Ishikawa (cell line): ENCODE results near the gene COL24A1.

Experiments used
- CEBPB ChIP-seq: IDR thresholded peaks from 2 replicates; pipeline ENCODE4 v1.6.1; 2012
- CREB1 ChIP-seq: IDR thresholded peaks from 2 replicates; pipeline ENCODE4 v1.6.1; 2012; ENCODE audit warnings: low read depth
- EGR1 ChIP-seq: IDR thresholded peaks from 2 replicates; pipeline ENCODE4 v1.6.1; 2012
- EP300 ChIP-seq: IDR thresholded peaks from 2 replicates; pipeline ENCODE4 v1.6.1; 2012; ENCODE audit warnings: borderline replicate concordance
- FOXM1 ChIP-seq: IDR thresholded peaks from 2 replicates; pipeline ENCODE4 v1.6.1; 2012; ENCODE audit warnings: low read depth, borderline replicate concordance
- MAX ChIP-seq: IDR thresholded peaks from 2 replicates; pipeline ENCODE4 v1.6.1; 2012
- NFIC ChIP-seq: IDR thresholded peaks from 2 replicates; pipeline ENCODE4 v1.6.1; 2012
- RAD21 ChIP-seq: IDR thresholded peaks from 2 replicates; pipeline ENCODE4 v1.6.1; 2012; ENCODE audit warnings: low read depth
- REST ChIP-seq: IDR thresholded peaks from 2 replicates; pipeline ENCODE4 v1.6.1; 2012; ENCODE audit warnings: low read depth, mild to moderate bottlenecking
- TAF1 ChIP-seq: IDR thresholded peaks from 2 replicates; pipeline ENCODE4 v1.6.1; 2012; ENCODE audit warnings: low read depth, mild to moderate bottlenecking
- TCF12 ChIP-seq: IDR thresholded peaks from 2 replicates; pipeline ENCODE4 v1.6.1; 2012; ENCODE audit warnings: low read depth
- TEAD4 ChIP-seq: IDR thresholded peaks from 2 replicates; pipeline ENCODE4 v1.6.1; 2012
- USF1 ChIP-seq: IDR thresholded peaks from 2 replicates; pipeline ENCODE4 v1.6.1; 2012
- YY1 ChIP-seq: IDR thresholded peaks from 2 replicates; pipeline ENCODE4 v1.6.1; 2012; ENCODE audit warnings: low read depth
- ZBTB7A ChIP-seq: IDR thresholded peaks from 2 replicates; pipeline ENCODE4 v1.6.1; 2012; ENCODE audit warnings: low read depth

Gene COL24A1

GRCh38 chr1:86061551-86061990 is 95.0 kb downstream of the COL24A1 start:
- TF ChIP-seq CEBPB (no peak), REST (no peak), TAF1 (no peak), RAD21 (no peak), YY1 (no peak), TEAD4 (no peak), NFIC (no peak), EGR1 (no peak), TCF12 (no peak)

- no peak for TF ChIP-seq MAX
Measured at GRCh38 chr1:86054396-86054795, 102.2 kb downstream of the COL24A1 start.

- TF ChIP-seq CREB1 (no peak), RAD21 (no peak), EP300 (no peak), REST (no peak), NFIC (no peak), CEBPB (no peak), TEAD4 (no peak), USF1 (no peak), MAX (no peak), TAF1 (no peak), FOXM1 (no peak), ZBTB7A (no peak), YY1 (no peak), TCF12 (no peak), EGR1 (no peak)
Measured at GRCh38 chr1:86052948-86053698, 103.4 kb downstream of the COL24A1 start.

GRCh38 chr1:86035101-86035500 is 121.5 kb downstream of the COL24A1 start:
- TF ChIP-seq TCF12: no peak
- no peak for TF ChIP-seq CREB1
- no peak for TF ChIP-seq CEBPB
- TF ChIP-seq USF1: no peak
- TF ChIP-seq MAX: no peak
- TF ChIP-seq EP300: no peak
- TF ChIP-seq REST: no peak
- TF ChIP-seq YY1: no peak
- TF ChIP-seq TAF1: no peak
- no peak for TF ChIP-seq ZBTB7A
- no peak for TF ChIP-seq NFIC
- no peak for TF ChIP-seq FOXM1
- TF ChIP-seq TEAD4: no peak
- no peak for TF ChIP-seq EGR1
- TF ChIP-seq RAD21: no peak
